Gastrocnemius medialis (tissue), 4 donors: ENCODE results near the gene ARHGEF39.

Experiments
- CTCF ChIP-seq, 5 experiments: fragments of 450-650 bp in 3 of 5; fragments of 200-600 bp in 2 of 5; sonication (generic) in 2 of 5; IDR thresholded peaks in 4 of 5; conservative IDR thresholded peaks in 1 of 5; 1 replicate in 4 of 5; 2 replicates in 1 of 5; pipeline ENCODE4 v1.5.1; 2016 to 2019; ENCODE audit warnings: antibody characterized with exemption in 5 of 5, mild to moderate bottlenecking in 3 of 5, moderate library complexity in 3 of 5
- POLR2A ChIP-seq, 2 donors: fragments of 450-650 bp; IDR thresholded peaks; one replicate each; pipeline ENCODE4 v1.6.1; 2017; ENCODE audit warnings: antibody characterized with exemption in 2 of 2, mild to moderate bottlenecking in 2 of 2, moderate library complexity in 2 of 2

DNA sequence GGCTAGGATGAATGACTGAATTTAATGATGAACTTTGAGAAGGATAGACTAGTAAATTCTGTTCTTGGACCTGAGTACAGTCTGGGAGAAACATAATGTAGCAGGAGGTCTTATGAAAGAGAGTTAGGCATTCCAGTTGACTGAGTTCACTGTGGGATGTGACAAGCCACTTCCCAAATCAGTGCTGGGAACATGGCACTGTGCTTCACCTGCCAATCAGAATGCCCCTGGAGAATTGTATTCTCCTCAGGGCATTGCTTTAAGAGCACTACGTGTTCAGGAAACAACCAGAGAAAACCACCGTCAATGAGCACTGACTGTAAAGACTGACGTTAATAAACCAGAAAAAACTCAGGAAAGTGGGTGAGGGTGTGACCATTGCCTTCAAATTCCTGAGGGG lies 5.7 kb downstream of the ARHGEF39 start:
- TF ChIP-seq CTCF (IDR thresholded peaks at IDR 0.05 in 4 of 5, conservative IDR thresholded peaks at IDR 0.05 in 1 of 5) (no peak), POLR2A (IDR thresholded peaks at IDR 0.05) (peak; percentile 8 to 18)
